HepG2 (cell line): ENCODE data around the gene YIPF1. TPM values are rescaled to one million over a fixed set of nuclear protein-coding genes. Genes with fewer than 3 reads are reported as not detected.

ENCODE experiments used
- GTF3A ChIP-seq: sonication (generic); formaldehyde crosslinking; conservative IDR thresholded peaks from 2 replicates; pipeline ENCODE4 v1.4.0; 2020; ENCODE audit warnings: mild to moderate bottlenecking, missing genetic modification reagents
- HDAC6 ChIP-seq: fragments of 200-600 bp; sonication (generic); IDR thresholded peaks from 2 replicates; pipeline ENCODE4 v1.7.0; 2017; ENCODE audit warnings: mild to moderate bottlenecking, antibody characterized with exemption, low read length, low read depth
- HNF4A ChIP-seq: sonication (generic); formaldehyde crosslinking; IDR thresholded peaks from 2 replicates; pipeline ENCODE4 v1.4.0; 2020; ENCODE audit warnings: missing genetic modification reagents
- LCORL ChIP-seq, 2 experiments: fragments of 450-650 bp in 1 of 2; sonication (generic) in 1 of 2; formaldehyde crosslinking in 1 of 2; IDR thresholded peaks; 2 replicates each; pipeline versions ENCODE4 v1.5.0 to v1.6.1; 2017 to 2020; ENCODE audit warnings: antibody characterized with exemption in 1 of 2, missing genetic modification reagents in 1 of 2
- MAZ ChIP-seq, 2 experiments: sonication (generic) in 1 of 2; formaldehyde crosslinking in 1 of 2; IDR thresholded peaks; 2 replicates each; pipeline versions ENCODE4 v1.5.0 to v1.6.1; 2012 to 2020; ENCODE audit warnings: low read depth in 2 of 2, mild to moderate bottlenecking in 2 of 2, borderline replicate concordance in 1 of 2, improper control_type of control experiment in 1 of 2, low read length in 1 of 2, missing genetic modification reagents in 1 of 2, moderate library complexity in 1 of 2
- MED13 ChIP-seq: sonication (generic); formaldehyde crosslinking; IDR thresholded peaks from 2 replicates; pipeline ENCODE4 v1.5.0; 2020; ENCODE audit warnings: missing genetic modification reagents
- MTA3 ChIP-seq: sonication (generic); formaldehyde crosslinking; IDR thresholded peaks from 2 replicates; pipeline ENCODE4 v1.4.0; 2020; ENCODE audit warnings: missing genetic modification reagents
- REL ChIP-seq: sonication (generic); formaldehyde crosslinking; conservative IDR thresholded peaks from 2 replicates; pipeline ENCODE4 v1.8.0; 2022; ENCODE audit warnings: mild to moderate bottlenecking, missing genetic modification reagents, moderate library complexity
- RXRB ChIP-seq: IDR thresholded peaks from 2 replicates; pipeline ENCODE4 v1.6.1; 2016; ENCODE audit warnings: borderline replicate concordance, missing genetic modification reagents, missing compliant biosample characterization
- SMAD3 ChIP-seq: sonication (generic); formaldehyde crosslinking; IDR thresholded peaks from 2 replicates; pipeline ENCODE4 v1.4.0; 2020; ENCODE audit warnings: missing genetic modification reagents
- SNAPC5 ChIP-seq: sonication (generic); formaldehyde crosslinking; IDR thresholded peaks from 2 replicates; pipeline ENCODE4 v1.8.1; 2023; ENCODE audit warnings: mild to moderate bottlenecking, missing genetic modification reagents, borderline replicate concordance
- SP2 ChIP-seq: sonication (generic); formaldehyde crosslinking; IDR thresholded peaks from 2 replicates; pipeline ENCODE4 v1.5.1; 2020; ENCODE audit warnings: mild to moderate bottlenecking, missing genetic modification reagents
- TIGD3 ChIP-seq: sonication (generic); formaldehyde crosslinking; IDR thresholded peaks from 2 replicates; pipeline ENCODE4 v1.5.1; 2020; ENCODE audit warnings: mild to moderate bottlenecking, missing genetic modification reagents, borderline replicate concordance
- TRAFD1 ChIP-seq: sonication (generic); formaldehyde crosslinking; IDR thresholded peaks from 2 replicates; pipeline ENCODE4 v1.5.1; 2020; ENCODE audit warnings: missing genetic modification reagents, mild to moderate bottlenecking, borderline replicate concordance
- ZBTB33 ChIP-seq: sonication (generic); formaldehyde crosslinking; IDR thresholded peaks from 2 replicates; pipeline ENCODE4 v1.4.0; 2020; ENCODE audit warnings: missing genetic modification reagents
- ZBTB38 ChIP-seq: sonication (generic); formaldehyde crosslinking; IDR thresholded peaks from 2 replicates; pipeline ENCODE4 v1.5.1; 2020; ENCODE audit warnings: mild to moderate bottlenecking, missing genetic modification reagents
- ZNF350 ChIP-seq: sonication (generic); formaldehyde crosslinking; IDR thresholded peaks from 2 replicates; pipeline ENCODE4 v1.4.0; 2020; ENCODE audit warnings: mild to moderate bottlenecking, low read depth, missing genetic modification reagents, borderline replicate concordance
- ZNF503 ChIP-seq: sonication (generic); formaldehyde crosslinking; IDR thresholded peaks from 2 replicates; pipeline ENCODE4 v1.4.0; 2020; ENCODE audit warnings: missing genetic modification reagents
- ZNF780A ChIP-seq: sonication (generic); formaldehyde crosslinking; IDR thresholded peaks from 2 replicates; pipeline ENCODE4 v1.8.0; 2022; ENCODE audit warnings: mild to moderate bottlenecking, missing genetic modification reagents, moderate library complexity
- ZNF891 ChIP-seq: sonication (generic); formaldehyde crosslinking; IDR thresholded peaks from 2 replicates; pipeline ENCODE4 v1.5.0; 2020; ENCODE audit warnings: mild to moderate bottlenecking, missing genetic modification reagents
- polyA plus RNA-seq, 8 experiments: library from polyadenylated mRNA; depleted of rRNA in 3 of 8; stranded (reverse) in 7 of 8; unstranded in 1 of 8; fragments of >200 nt; fragmentation: Illumina TruSeq in 4 of 8; extraction: Trizol in 4 of 8; gene quantifications; 2 replicates each; pipeline versions ENCODE4 v1.2.1 to v1.2.3, GENCODE V29; 2011 to 2016; ENCODE audit warnings: low read depth in 4 of 8, missing spikeins in 1 of 8, mixed read lengths in 1 of 8; ENCODE audit not compliant: insufficient read depth in 1 of 8
- total RNA-seq, 5 experiments: library from RNA; depleted of rRNA; stranded (reverse); fragments of >200 nt; fragmentation: Illumina TruSeq; extraction: Trizol; gene quantifications; 2 replicates each; pipeline ENCODE4 v1.2.3, GENCODE V29; 2016; ENCODE audit warnings: low read depth in 1 of 5

The YIPF1 gene
- total and polyA plus RNA-seq, 2 of the 13 experiments (the other 11 are each of a cell fraction or from before 2014, with no cell fraction given) = 21.1 to 31.9 TPM

GRCh38 chr1:53837924-53838653, 51.5 kb downstream of the YIPF1 start, which contains the start of gene NDC1 (continued):
- TF ChIP-seq TRAFD1 (CRISPR knock-in tag) (no peak), TIGD3 (CRISPR knock-in tag) (peak; percentile 88; the same call in 1 of the 2 replicates), SMAD3 (CRISPR knock-in tag) (peak; percentile 91), MED13 (CRISPR knock-in tag) (0 out of 2 replicates have a peak, but pooled peaks have one; percentile 48), ZNF350 (CRISPR knock-in tag) (peak; percentile 92; the same call in 1 of the 2 replicates), HNF4A (peak; percentile 87), ZBTB33 (CRISPR knock-in tag) (peak; percentile 54; the same call in 1 of the 2 replicates), ZNF780A (no peak), MAZ (IDR thresholded peaks at IDR 0.05; ENCODE audit: borderline replicate concordance, low read depth, low read length) (no peak), MAZ (CRISPR knock-in tag; IDR thresholded peaks at IDR 0.05; ENCODE audit: low read depth) (peak; percentile 78), ZNF503 (CRISPR knock-in tag) (peak; percentile 68; the same call in 1 of the 2 replicates), RXRB (CRISPR knock-in tag) (0 out of 2 replicates have a peak, but pooled peaks have one; percentile 56), HDAC6 (peak; percentile 92; the same call in 1 of the 2 replicates), SNAPC5 (CRISPR knock-in tag) (peak; percentile 75; the same call in 1 of the 2 replicates), ZNF891 (CRISPR knock-in tag) (peak; percentile 76), SP2 (CRISPR knock-in tag) (peak; percentile 64), ZBTB38 (CRISPR knock-in tag) (peak; percentile 81), REL (CRISPR knock-in tag) (no peak), LCORL (IDR thresholded peaks at IDR 0.05) (no peak), LCORL (CRISPR knock-in tag; IDR thresholded peaks at IDR 0.05) (no peak), GTF3A (CRISPR knock-in tag) (peak; percentile 93), MTA3 (CRISPR knock-in tag) (no peak)
